Trophoblast cell (in vitro differentiated cells and primary cell): Measurements from ENCODE around the gene SPOP.

ENCODE experiments used
- DNase-seq, 2 donors: peaks; one replicate each; pipeline ENCODE4 v3.0.0-alpha.2; 2016
- H2AFZ ChIP-seq: 2 replicates; pipeline ENCODE4 v1.6.1; 2013; ENCODE audit warnings: low read length, moderate library complexity, mild to moderate bottlenecking; ENCODE audit not compliant: insufficient read depth, poor library complexity
- H2AK5ac ChIP-seq: 2 replicates; pipeline ENCODE4 v1.6.1; 2013; ENCODE audit warnings: mild to moderate bottlenecking, low read length
- H2BK120ac ChIP-seq: 2 replicates; pipeline ENCODE4 v1.6.1; 2013; ENCODE audit warnings: low read length, mild to moderate bottlenecking, moderate library complexity; ENCODE audit not compliant: insufficient read depth, poor library complexity
- H2BK12ac ChIP-seq: 2 replicates; pipeline ENCODE4 v1.6.1; 2013; ENCODE audit warnings: mild to moderate bottlenecking, low read length, moderate library complexity
- H2BK5ac ChIP-seq: 2 replicates; pipeline ENCODE4 v1.6.1; 2013; ENCODE audit warnings: low read length, low read depth, moderate library complexity, mild to moderate bottlenecking; ENCODE audit not compliant: poor library complexity
- H3K14ac ChIP-seq: 2 replicates; pipeline ENCODE4 v1.6.1; 2013; ENCODE audit warnings: mild to moderate bottlenecking, low read length
- H3K18ac ChIP-seq: 2 replicates; pipeline ENCODE4 v1.6.1; 2013; ENCODE audit warnings: mild to moderate bottlenecking, low read length
- H3K23ac ChIP-seq: 2 replicates; pipeline ENCODE4 v1.6.1; 2013; ENCODE audit warnings: low read length
- H3K27ac ChIP-seq: 2 replicates; pipeline ENCODE4 v1.5.1; 2013; ENCODE audit warnings: low read depth, mild to moderate bottlenecking, inconsistent platforms, low read length, moderate library complexity
- H3K27me3 ChIP-seq: 2 replicates; pipeline ENCODE4 v1.6.1; 2013; ENCODE audit warnings: inconsistent platforms, mild to moderate bottlenecking, low read length, moderate library complexity; ENCODE audit not compliant: insufficient read depth
- H3K36me3 ChIP-seq, 2 experiments: 1 replicate in 1 of 2; 2 replicates in 1 of 2; pipeline ENCODE4 v1.6.1; 2013; ENCODE audit warnings: low read length in 2 of 2, mild to moderate bottlenecking in 2 of 2, moderate library complexity in 1 of 2; ENCODE audit not compliant: insufficient read depth in 2 of 2, control insufficient read depth in 1 of 2
- H3K4ac ChIP-seq: 2 replicates; pipeline ENCODE4 v1.6.1; 2013; ENCODE audit warnings: low read depth, mild to moderate bottlenecking, low read length, moderate library complexity
- H3K4me1 ChIP-seq, 2 experiments: 1 replicate in 1 of 2; 2 replicates in 1 of 2; pipeline ENCODE4 v1.6.1; 2013; ENCODE audit warnings: low read length in 2 of 2, mild to moderate bottlenecking in 2 of 2, moderate library complexity in 1 of 2; ENCODE audit not compliant: insufficient read depth in 2 of 2, control insufficient read depth in 1 of 2
- H3K4me2 ChIP-seq: 2 replicates; pipeline ENCODE4 v1.6.1; 2013; ENCODE audit warnings: inconsistent platforms, mild to moderate bottlenecking, low read length, moderate library complexity
- H3K4me3 ChIP-seq: 2 replicates; pipeline ENCODE4 v1.5.1; 2013; ENCODE audit warnings: mild to moderate bottlenecking, low read depth, low read length, inconsistent platforms
- H3K79me1 ChIP-seq: one replicate; pipeline ENCODE4 v1.6.1; 2013; ENCODE audit warnings: low read length
- H3K79me2 ChIP-seq: 2 replicates; pipeline ENCODE4 v1.6.1; 2013; ENCODE audit warnings: low read length, mild to moderate bottlenecking; ENCODE audit not compliant: control insufficient read depth, insufficient read depth, poor library complexity
- H3K9ac ChIP-seq: 2 replicates; pipeline ENCODE4 v1.6.1; 2013; ENCODE audit warnings: mild to moderate bottlenecking, low read length
- H3K9me3 ChIP-seq: 2 replicates; pipeline ENCODE4 v1.6.1; 2013; ENCODE audit warnings: low read depth, mild to moderate bottlenecking, control low read depth, inconsistent platforms, low read length; ENCODE audit not compliant: insufficient read depth
- H4K12ac ChIP-seq: 2 replicates; pipeline ENCODE4 v1.6.1; 2013; ENCODE audit warnings: low read depth, mild to moderate bottlenecking, low read length, moderate library complexity
- H4K8ac ChIP-seq: 2 replicates; pipeline ENCODE4 v1.6.1; 2013; ENCODE audit warnings: low read depth, mild to moderate bottlenecking, low read length, moderate library complexity
- H4K91ac ChIP-seq: one replicate; pipeline ENCODE4 v1.6.1; 2013; ENCODE audit warnings: low read depth, mild to moderate bottlenecking, low read length, moderate library complexity
- WGBS: extraction: QIAGEN DNeasy Blood & Tissue Kit; methylation state at CpG from one replicate; pipeline ENCODE4 v1.1.7; 2013; ENCODE audit warnings: missing lambda C conversion rate; ENCODE audit not compliant: insufficient read length, insufficient coverage; ENCODE audit errors: extremely low coverage; 5-methylcytosine and 5-hydroxymethylcytosine counted together

The SPOP gene

GRCh38 chr17:49604314-49604869, 73.5 kb downstream of the SPOP start:
- no peak for DNase-seq
- Histone ChIP-seq H3K18ac (no peak overlapping the region), H3K27ac (no peak overlapping the region), H2BK12ac (no peak overlapping the region), H3K4me1 (peaks cover 4 to 5% of the 10 kb centered on the region in 2 experiments), H2AFZ (no peak overlapping the region), H3K9me3 (no peaks in the 10 kb centered on the region), H2BK5ac (no peak overlapping the region), H3K79me1 (no peaks in the 10 kb centered on the region), H3K27me3 (no peaks in the 10 kb centered on the region), H3K23ac (no peak overlapping the region), H3K4me2 (no peak overlapping the region), H4K91ac (no peak overlapping the region), H3K79me2 (no peaks in the 10 kb centered on the region), H2BK120ac (no peak overlapping the region), H3K4ac (no peak overlapping the region), H3K36me3 (peaks cover 6 to 9% of the 10 kb centered on the region in 2 experiments), H4K12ac (no peak overlapping the region), H4K8ac (no peak overlapping the region), H3K4me3 (no peak overlapping the region), H2AK5ac (no peak overlapping the region), H3K9ac (no peak overlapping the region), H3K14ac (no peak overlapping the region)
- no CpG with 5 or more reads among the region's 7 CpGs for WGBS

GRCh38 chr17:49603720-49604119, 74.2 kb downstream of the SPOP start:
- Histone ChIP-seq H4K91ac (no peak overlapping the region), H2BK120ac (no peak overlapping the region), H3K14ac (no peak overlapping the region), H3K79me2 (no peaks in the 10 kb centered on the region), H2AK5ac (no peak overlapping the region), H3K9me3 (no peaks in the 10 kb centered on the region), H3K18ac (no peak overlapping the region), H2BK5ac (no peak overlapping the region), H4K12ac (no peak overlapping the region), H3K9ac (no peak overlapping the region), H3K4me1 (peaks cover 4 to 5% of the 10 kb centered on the region in 2 experiments), H2AFZ (no peak overlapping the region), H3K27ac (no peak overlapping the region), H4K8ac (no peak overlapping the region), H3K27me3 (no peaks in the 10 kb centered on the region), H3K4me2 (no peak overlapping the region), H3K36me3 (peaks cover 6 to 9% of the 10 kb centered on the region in 2 experiments), H3K23ac (no peak overlapping the region), H3K4me3 (no peak overlapping the region), H3K79me1 (no peaks in the 10 kb centered on the region), H2BK12ac (no peak overlapping the region), H3K4ac (no peak overlapping the region)
- DNase-seq: no peak
- WGBS: no CpG with 5 or more reads among the region's 2 CpGs

GRCh38 chr17:49603238-49603637, 74.7 kb downstream of the SPOP start:
- Histone ChIP-seq H3K79me1 (no peaks in the 10 kb centered on the region), H3K4ac (no peak overlapping the region), H3K36me3 (peaks cover 6 to 9% of the 10 kb centered on the region in 2 experiments), H2BK120ac (no peak overlapping the region), H3K23ac (no peak overlapping the region), H3K4me2 (no peak overlapping the region), H4K91ac (no peak overlapping the region), H3K4me1 (peaks cover 4 to 5% of the 10 kb centered on the region in 2 experiments), H2BK5ac (no peak overlapping the region), H3K4me3 (no peak overlapping the region), H3K27ac (no peak overlapping the region), H4K12ac (no peak overlapping the region), H3K14ac (no peak overlapping the region), H3K18ac (no peak overlapping the region), H2AFZ (no peak overlapping the region), H3K27me3 (no peaks in the 10 kb centered on the region), H3K9me3 (no peaks in the 10 kb centered on the region), H2BK12ac (no peak overlapping the region), H3K9ac (no peak overlapping the region), H4K8ac (no peak overlapping the region), H3K79me2 (no peaks in the 10 kb centered on the region), H2AK5ac (no peak overlapping the region)
- DNase-seq: no peak
- WGBS: no CpG with 5 or more reads among the region's 3 CpGs

- H3K23ac ChIP-seq: no peak overlapping the region
- DNase-seq: no peak
- no peak overlapping the region for H3K9ac ChIP-seq
- peaks cover 4 to 5% of the 10 kb centered on the region in 2 experiments for H3K4me1 ChIP-seq
- no peak overlapping the region for H3K18ac ChIP-seq
- H3K27ac ChIP-seq: no peak overlapping the region
- H4K8ac ChIP-seq: no peak overlapping the region
- no peak overlapping the region for H3K4ac ChIP-seq
- H2BK5ac ChIP-seq: no peak overlapping the region
- H3K27me3 ChIP-seq: no peaks in the 10 kb centered on the region
- H2BK120ac ChIP-seq: no peak overlapping the region
- H3K36me3 ChIP-seq: peaks cover 6 to 9% of the 10 kb centered on the region in 2 experiments
- H3K79me1 ChIP-seq: no peaks in the 10 kb centered on the region
- no peak overlapping the region for H4K91ac ChIP-seq
- H3K14ac ChIP-seq: no peak overlapping the region
- H3K4me2 ChIP-seq: no peak overlapping the region
- no peak overlapping the region for H4K12ac ChIP-seq
- no peak overlapping the region for H2BK12ac ChIP-seq
- H3K4me3 ChIP-seq: no peak overlapping the region
- H3K9me3 ChIP-seq: no peaks in the 10 kb centered on the region
- no peak overlapping the region for H2AFZ ChIP-seq
- H2AK5ac ChIP-seq: no peak overlapping the region
- H3K79me2 ChIP-seq: no peaks in the 10 kb centered on the region
Measured at GRCh38 chr17:49602783-49603182, 75.1 kb downstream of the SPOP start.
